GM19395 (cell line): ENCODE measurements around the gene CDH4.

Source experiments
- ATAC-seq: cut with Tn5 transposase; IDR thresholded peaks from one replicate; pipeline ENCODE4 v1.9.1; 2021; ENCODE audit warnings: mild to moderate bottlenecking, moderate library complexity; ENCODE audit not compliant: unreplicated experiment

The CDH4 gene

DNA sequence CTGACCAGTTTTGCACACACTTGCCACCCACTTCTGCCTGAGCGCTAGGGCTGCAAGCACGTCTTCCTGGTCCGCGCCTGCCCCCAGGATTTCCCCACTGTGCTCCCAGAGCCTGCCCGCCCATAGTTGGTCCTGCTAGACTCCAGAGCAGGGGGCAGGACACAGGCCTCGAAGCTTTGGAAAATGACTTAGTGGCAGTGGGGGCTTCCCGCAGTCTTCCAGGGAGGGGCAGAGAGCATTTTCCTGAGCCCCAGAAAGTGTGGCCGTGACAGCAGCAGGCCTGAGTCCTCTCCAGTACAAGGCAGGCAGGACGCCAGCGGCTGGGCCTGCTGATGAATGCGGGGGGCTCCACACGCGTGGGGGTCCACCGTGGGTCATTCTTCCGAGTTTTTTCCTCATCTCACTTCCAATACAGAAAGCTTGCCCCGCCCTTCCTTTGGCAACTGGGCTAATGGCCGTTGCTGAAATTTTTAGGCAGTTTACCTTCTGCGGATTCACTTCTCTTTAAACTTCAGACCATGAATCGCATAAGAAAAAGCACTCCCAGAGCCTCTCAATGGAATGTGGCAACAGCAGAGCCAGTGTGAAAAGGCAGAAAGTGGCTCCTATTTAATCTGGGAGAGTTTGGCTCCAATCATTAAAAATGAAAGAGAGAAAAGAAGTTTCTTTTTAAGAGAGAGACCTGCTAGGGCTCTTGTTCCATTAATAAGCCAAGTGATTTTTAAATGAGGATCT lies 383.8 kb downstream of the CDH4 start:
- ATAC-seq, result no peak

DNA sequence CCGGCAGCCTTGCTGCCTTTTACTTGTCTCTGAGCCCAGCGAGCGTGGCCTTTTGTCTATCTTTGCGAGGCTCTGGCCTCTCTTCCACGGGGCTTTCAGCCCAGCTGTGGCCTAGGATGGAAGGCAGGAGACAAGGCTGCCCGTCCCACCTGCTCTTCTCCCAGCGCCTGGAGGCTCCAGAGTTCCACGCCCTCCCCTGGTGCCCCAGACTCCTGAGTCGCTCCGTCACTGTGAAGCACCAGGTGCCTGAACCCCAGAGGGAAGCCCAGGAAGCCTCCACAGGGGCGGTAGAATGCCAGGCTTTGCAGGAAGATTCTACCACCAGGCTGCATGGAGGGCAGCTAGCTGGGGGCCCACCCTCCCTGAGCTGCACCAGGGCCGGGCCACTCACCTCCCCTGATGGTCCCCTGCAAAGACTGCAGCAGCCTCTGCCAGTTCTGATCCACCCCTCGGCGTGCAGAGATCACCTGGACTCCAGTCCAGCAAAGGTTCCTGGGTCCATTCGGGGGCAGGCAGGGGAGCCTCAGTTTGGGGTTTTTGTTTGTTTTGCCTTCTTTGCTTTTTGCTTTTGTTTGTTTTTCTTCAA lies 384.6 kb downstream of the CDH4 start:
- no peak for ATAC-seq

DNA sequence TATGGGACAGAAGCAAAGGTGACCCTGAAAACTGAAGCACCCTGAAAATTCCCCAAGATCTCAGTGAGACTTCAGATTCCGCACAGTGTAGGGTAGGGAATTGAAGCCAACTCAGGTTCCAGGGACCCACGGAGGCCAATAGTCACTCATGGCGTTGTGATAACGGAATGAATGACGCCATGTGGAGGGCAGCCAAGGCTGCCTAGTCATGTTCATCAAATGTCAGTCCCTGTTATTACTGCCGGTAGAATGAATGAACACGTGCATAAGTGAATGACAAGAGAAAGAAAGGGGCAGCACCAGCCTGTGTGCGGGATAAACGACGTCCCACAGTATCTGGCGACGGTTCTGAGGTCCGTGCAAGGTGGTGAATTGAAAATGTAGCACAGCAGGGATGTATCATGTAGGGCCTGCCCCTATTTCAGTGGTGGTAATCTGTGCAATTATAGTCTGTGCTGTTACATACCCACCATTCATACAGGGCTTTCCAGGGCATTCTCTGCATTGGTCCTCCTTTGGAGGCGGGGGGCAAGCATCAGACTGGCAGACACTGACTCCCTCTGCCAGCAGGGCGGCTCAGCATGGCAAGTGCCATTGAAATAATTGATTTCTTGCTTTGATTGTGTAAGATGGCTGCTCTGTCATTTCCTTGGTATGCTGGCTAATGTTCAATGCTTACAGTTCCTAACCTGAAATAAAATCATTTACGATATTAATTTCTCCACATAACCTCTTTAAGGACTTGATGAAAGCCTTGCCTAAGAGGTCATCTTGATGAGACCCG lies 386.9 kb downstream of the CDH4 start:
- no peak for ATAC-seq

DNA sequence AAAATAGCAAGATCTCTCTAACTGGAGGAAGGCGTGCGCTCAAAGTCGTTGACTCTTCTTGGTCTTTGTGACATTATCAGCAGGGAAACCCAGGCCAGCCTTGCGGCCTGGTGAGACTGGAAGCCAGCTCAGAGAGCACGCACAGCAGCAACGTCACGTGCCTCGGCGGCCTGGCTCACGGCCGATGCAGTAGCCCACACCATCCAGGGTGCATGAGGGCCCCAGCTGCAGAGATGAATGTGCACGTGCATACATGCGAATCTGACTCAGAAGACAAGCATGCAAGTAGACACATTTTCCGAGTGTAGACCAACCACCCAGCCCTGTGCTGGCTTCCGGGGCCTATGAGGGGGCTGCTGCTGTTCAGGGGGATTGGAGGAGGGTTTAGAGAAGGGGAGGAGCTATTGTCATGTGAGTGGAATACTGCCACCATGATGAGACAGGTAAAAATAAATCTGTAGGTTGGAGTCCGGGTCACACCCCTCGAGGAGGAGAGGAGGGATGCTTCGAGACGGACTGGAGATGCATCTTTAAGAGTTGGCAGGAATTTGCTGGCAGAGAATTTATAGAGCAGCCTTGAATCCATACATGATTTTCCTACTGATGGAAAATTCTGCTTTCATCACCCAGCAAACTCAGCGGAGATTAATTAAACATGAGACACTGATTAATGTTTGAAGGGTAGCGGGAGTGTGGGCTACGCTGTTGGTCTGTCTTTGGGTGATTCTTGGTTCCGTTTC lies 388.2 kb downstream of the CDH4 start:
- no peak for ATAC-seq

DNA sequence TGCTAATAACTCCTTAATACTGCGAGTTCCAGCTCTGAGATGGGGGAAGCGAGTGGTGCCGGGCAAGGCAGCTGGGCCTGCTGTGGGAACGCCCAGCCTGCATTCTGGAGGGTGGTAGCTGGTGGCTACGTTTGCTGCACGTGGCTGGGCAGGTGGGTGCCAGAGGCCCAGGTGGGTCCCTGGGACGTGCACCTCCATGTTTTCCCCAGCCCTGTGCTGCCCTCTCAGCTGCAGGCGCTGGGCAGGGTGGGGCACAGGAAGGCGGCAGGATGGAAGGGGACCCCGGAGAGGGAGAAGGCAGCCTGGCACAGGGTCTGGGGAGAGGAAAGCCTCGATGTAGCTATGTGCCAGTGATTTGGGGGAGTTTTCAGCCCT lies 388.8 kb downstream of the CDH4 start:
- ATAC-seq, result no peak

DNA sequence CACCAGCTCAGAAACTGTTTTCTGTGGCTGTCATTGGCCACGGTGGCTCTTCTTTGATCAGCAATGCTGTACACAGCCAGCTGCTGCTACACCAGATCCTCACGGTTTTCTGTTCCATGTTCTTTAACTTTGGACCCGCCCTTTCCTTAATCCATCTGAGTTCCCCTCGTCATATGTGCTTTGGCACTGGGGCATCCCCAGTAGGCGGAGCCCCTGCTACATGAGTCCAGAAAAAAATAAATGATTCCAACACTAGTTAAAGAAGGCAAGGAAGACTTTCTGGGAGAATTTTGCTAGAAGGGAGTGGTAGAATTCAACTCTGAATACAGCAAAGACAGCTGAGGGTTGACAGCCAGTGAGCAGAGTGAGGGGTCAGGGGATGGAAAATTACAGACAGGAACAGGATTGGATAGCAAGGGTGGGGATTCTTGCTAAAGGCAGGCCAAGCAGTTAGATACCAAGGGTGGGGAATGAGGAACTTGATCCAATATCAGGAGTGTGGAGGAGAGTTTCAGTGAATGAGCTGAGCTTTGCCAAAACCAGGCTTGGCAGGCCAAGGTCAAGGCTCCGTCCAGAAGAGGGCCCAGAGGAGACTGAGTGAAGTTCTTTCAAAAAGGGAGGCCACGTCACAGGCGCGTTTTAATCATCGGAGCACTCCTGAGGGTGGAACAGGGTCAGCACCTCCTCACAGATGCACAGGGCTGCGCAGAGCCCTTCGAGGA lies 391.8 kb downstream of the CDH4 start:
- ATAC-seq, result no peak

DNA sequence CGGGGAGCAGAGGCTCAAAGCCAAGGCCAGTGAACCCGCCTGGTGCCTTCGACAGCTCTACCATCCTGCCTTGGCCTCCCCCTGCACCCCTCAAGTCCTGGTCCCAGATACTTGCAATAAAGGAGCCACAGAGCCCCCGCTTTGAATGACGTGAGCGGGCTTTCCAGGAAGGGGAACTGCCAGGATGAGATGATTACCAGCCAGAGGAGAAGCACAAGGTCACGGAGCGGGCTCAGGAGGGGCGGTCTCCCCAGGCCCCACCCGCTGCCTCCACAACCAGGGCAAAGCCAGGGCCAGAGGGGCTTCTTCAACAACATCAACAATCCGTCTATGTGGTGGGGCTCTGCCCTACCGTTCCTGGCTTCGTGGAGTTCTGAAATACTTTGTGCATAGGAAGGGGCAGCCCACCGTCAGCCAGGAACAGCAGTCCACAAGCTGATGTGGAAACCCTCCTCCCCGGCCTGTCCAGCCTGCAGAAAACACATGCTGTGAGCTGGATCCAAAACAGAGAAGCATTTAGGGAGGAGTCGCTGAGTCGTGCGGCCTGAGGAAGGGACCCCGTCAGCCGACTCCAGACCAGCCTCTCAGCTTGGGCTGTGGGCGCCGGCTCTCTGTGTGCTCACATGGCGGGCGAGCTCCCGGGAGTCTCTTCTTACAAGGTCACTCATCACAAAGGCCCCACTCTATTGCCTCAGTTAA lies 392.5 kb downstream of the CDH4 start:
- ATAC-seq, result no peak

DNA sequence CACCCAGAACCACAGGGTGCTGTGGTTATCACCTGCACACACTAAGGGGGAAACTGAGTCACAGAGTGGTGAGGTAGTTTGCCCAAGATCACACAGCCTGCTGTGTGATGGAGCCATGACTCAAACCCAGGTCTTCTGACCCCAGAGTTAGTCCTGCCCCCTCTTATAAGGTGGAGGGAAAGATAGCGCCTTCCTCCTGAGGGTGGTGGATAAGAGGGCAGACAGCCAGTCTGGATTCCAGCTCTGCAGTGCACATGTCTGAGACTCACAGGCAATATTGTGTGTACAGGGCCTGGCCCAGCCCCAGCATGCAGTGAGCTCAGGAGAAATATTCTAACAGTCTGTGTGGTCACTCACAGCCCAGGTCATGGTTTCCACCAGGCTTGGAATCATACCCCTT lies 393.7 kb downstream of the CDH4 start:
- ATAC-seq, result no peak

DNA sequence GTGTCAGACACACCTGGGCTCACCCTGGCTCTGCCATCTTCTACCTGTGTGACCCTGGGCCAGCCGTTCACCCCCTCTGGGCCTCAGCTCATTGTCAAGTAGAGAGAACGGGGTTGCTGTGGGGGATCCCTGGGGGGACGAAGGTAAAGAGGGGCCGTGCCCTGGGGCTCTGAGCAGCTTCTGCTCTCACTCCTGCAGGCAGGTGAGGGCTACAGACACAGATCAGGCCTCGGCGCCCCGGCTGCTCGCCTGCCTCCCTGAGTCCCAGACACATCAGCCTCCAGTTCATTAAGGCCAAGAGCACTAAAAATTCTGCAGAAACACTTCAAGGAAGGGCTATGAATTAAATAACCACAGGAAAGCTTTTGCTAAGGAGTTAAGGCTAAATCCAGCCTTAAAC lies 394.4 kb downstream of the CDH4 start:
- no peak for ATAC-seq

DNA sequence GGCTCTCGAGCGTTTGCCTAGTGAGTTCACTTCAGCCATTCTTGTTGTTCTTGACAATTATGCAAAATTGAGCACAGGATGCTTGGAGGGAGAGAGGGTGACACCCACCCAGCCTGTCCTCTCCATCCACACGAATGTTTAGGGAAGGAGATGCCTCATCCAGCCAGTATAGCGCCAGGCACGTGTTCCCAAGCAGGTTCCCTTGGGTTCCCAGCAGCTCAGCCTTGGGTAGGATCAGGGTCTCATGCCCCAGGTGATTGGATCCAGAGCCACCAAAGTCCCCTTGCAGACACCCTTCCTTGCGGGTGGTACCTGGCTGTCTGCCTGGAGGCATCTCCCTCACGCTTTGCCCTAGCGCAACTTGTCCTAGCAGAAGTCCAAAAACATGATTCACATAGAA lies 394.9 kb downstream of the CDH4 start:
- ATAC-seq, result no peak

DNA sequence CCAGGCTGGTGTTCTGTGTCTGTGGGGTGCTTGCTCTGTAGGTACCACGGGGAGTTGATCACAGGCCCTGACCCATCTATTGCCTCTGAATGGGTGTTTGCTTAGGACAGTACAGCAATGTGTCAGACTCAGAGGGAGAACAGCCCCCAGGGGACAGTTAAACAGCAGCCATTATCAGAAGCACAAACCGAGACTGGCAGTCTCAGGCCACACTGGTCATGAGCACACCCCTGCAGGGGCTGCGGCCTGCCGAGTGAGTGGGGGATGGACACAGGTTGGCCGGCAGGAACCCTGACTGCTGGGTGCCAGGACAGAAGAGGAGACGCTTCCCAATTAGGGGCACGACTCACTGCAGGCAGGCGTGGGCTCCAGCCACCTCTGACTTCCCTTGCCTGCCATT lies 395.6 kb downstream of the CDH4 start:
- no peak for ATAC-seq

DNA sequence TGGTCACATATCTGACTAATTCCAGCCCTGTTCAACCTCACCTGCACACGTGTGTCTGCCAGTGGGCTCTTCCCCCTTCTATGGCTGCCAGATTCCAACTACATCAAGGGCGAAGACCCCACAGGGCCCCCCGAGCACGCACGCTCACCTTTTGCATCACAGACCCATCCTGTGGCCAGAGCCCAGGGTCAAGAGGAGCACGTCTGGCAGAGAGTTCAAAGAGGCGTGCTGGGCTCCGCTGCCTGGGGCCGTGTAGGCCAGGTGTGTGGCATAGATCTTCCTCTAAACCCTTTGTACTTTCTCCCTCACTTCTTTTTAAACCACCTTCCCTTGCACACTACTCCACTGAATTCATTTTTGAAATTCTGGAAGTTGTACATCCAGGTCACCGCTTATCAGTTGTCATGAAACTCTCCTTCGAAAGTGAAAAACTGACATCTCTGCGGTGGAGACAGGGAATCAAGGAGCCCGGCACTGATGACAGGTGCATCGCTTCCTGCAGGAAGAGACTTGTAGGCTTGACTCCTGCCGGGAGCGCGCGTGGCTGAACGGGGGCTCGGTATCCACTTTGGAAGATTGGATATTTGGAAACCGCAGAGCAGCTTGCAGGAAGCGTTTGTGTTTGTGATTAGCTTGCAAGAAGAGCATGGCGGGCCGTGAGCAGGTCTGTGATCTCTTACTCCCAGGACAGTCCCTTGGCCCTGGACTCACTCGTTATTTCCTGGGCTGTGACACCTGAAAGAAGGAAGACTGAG lies 397.2 kb downstream of the CDH4 start:
- ATAC-seq, result no peak

DNA sequence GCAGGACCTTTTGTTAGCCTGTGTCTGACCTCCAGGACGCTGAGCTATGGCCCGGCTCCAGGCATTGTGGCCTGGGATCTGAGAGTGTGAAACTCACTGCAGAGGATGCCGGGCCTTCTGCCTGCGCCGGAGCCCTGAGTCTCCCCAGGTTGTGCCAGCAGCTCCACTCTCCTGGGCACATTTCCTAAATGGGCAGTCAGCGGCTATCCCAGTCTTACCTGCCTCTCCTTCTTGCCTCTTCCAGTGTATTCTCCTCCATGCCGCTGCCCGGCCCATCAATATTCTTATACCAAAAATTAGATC lies 397.8 kb downstream of the CDH4 start:
- ATAC-seq, result no peak

DNA sequence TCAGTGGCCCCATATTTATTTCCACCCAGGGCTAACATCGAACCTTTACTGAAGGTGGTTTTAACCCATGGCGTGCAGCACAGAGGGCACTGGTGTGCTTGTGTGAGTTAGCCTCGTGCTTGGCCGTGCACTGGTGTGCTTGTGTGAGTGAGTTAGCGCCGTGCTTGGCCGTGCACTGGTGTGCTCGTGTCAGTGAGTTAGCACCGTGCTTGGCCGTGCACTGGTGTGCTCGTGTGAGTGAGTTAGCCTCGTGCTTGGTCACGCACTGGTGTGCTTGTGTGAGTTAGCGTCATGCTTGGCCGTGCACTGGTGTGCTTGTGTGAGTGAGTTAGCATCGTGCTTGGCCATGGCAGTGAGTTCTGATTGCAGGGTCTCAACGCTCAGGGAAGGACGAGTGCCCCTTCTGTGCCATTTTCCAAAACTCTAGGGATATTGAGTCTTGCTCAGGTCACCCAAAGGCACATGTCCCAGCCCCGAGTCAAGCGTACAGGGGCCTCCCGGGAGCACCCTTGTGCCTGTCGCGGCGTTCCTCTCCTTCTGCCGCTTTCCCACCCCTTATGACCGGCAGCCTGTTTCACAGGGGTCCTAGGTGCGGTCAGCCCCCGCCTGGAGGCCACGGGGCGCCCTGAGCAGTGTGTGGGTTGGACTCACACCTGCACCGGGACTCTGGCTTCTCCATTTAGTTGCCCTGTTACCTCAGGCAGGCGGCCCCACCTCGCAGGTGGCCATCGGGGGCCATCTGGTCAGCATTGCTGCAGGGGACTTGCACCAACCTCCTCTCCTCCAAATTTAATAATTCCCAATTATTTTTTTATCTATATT lies 399.1 kb downstream of the CDH4 start:
- no peak for ATAC-seq

DNA sequence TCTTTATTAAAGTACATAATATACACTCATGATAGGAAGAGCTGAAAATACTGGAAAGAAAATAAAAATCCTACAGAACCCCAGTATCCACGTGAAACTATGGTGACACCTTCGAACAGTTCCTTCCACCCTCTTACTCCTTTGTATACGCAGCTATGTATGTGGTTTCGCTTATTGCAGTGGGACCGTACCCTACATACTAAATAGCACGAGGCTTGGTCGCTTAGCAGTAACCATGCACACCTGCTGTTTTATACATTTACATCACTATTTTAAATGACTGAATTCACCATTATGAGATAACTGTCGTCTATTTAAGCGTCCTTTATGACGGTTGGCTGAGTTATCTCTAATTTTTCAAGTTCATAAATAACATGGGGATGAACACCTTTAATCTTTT lies 400.1 kb downstream of the CDH4 start:
- no peak for ATAC-seq

DNA sequence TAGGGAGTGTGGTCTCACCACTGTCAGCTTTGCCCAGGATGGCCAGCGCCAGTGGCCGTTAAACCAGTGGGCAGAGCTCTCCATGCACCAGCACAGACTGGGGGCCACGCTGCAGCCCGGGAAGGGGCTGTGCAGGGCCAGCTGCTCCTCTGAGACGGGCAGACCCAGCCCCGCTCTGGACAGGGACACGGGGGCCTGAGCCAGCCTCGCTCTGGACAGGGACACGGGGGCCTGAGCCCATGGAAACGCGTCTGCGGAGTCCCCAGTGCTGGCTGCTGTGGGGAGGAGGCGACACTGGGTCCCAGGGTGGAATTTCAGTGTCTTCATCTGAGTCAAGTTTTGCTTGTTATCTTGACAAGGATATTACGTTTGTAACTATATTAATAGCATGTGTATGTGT lies 402.7 kb downstream of the CDH4 start:
- no peak for ATAC-seq

DNA sequence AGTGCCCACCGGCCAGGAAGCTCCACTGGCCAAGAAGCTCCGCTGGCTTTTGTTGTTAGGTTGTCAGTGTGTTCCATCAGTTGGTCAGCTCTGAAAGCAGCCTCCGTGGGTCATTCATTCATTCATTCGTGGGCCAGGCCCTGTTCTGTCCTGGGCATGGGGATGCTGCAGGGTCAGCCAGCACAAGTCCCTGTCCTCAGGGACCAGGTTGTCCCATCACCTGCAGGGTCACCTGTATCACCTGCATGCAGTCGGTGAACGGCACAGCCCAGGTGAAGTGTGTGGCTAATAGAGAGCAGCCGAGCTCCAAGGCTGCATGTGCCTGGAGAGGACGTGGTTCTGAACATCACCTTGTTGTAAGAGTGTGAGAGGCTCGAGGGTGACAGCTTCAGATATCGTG lies 403.5 kb downstream of the CDH4 start:
- ATAC-seq, result no peak

DNA sequence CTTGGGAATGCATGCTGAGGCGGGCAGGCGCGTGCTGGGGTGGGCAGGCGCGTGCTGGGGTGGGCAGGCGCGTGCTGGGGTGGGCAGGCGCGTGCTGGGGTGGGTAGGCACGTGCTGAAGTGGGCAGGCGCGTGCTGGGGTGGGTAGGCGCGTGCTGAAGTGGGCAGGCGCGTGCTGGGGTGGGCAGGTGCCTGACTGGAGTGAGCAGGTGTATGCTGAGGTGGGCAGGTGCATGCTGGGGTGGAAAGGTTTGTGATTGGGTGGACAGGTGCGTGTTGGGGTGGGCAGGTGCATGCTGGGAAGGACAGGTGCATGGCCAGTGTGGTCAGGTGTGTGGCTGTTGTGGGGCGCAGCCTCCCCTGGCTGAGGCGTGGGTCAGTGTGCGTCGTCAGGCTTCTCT lies 404.1 kb downstream of the CDH4 start:
- no peak for ATAC-seq
